ENCODE data around the gene NUDCD3. TPM values are rescaled to one million over a fixed set of nuclear protein-coding genes. Genes with fewer than 3 reads are reported as not detected.

Gene NUDCD3
- total RNA-seq, 1 experiment from 2014 or later: 117 TPM

DNA sequence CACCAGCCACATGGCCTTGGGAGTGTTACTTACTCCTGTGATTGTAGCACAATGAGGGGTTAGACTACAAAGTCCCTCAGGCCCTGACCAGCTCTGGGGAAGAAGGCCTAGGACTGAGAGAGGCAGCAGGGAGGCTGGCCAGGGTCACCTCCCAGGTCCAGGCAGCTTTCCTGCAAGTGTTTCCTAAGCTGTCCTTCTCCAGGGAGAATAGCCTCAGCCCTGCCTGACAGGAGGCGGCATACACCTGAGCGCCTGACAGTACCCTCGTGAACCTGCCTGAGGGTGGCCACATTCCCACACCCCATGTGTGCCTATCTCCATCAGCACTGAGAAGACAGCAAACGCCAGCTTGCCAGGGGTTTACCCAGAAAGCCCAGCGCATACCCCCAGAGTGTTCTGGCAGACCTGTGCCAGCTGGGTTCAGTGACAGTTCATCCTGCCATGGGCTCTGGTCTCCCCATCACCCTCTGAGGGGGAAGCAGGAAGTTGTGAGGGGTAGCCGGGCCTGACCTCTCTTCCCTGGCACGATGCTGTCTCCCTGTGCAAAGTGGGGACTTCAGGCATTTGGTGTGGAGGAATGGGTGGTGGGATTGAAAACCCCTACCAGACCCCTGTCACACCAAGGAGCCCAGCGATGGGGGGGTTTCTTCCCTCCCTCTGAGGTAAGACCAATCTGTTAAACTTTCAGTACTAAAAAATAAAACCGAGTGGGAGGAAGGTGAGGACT lies 108.8 kb downstream of the NUDCD3 start:
- no peak overlapping the region for H3K27ac ChIP-seq (ENCODE audit: low read length)
- BruUV-seq (replicated peaks): no TSS peak
- H3K36me3 ChIP-seq (ENCODE audit: control insufficient read depth, insufficient read depth, low read length): no peaks in the 10 kb centered on the region; the same call in 1 of the 2 replicates
- no peaks in the 10 kb centered on the region for H3K9me3 ChIP-seq (ENCODE audit: control insufficient read depth, insufficient read depth, low read depth, low read length)
- H3K27me3 ChIP-seq (ENCODE audit: control insufficient read depth, insufficient read depth, low read length): no peaks in the 10 kb centered on the region
- ATAC-seq (no peak), DNase-seq (ENCODE audit: low read depth, low spot score) (no peak)
- POLR2A ChIA-PET: interaction anchor here (0.6 kb wide), 1 partner anchor 124 kb away, joined by 7 read pairs; no protein-coding TSS in a partner anchor
- intact Hi-C loops (cut with micrococcal nuclease; ENCODE audit: unreplicated experiment) (no loop called here), in situ Hi-C loops (cut with HindIII; ENCODE audit: low pct_unique_long_range_greater_than_20kb, low sequenced_read_pairs) (no loop called here)
- no peaks in the 10 kb centered on the region for H3K4me1 ChIP-seq (ENCODE audit: control insufficient read depth, insufficient read depth, low read length)
- H3K4me3 ChIP-seq (ENCODE audit: low read depth in 2 of 2, low read length in 2 of 2): no peak overlapping the region
- no peak for TF ChIP-seq POLR2AphosphoS5 (IDR thresholded peaks at IDR 0.05; ENCODE audit: low read depth, low read length)
- TF ChIP-seq, protein P1, sequence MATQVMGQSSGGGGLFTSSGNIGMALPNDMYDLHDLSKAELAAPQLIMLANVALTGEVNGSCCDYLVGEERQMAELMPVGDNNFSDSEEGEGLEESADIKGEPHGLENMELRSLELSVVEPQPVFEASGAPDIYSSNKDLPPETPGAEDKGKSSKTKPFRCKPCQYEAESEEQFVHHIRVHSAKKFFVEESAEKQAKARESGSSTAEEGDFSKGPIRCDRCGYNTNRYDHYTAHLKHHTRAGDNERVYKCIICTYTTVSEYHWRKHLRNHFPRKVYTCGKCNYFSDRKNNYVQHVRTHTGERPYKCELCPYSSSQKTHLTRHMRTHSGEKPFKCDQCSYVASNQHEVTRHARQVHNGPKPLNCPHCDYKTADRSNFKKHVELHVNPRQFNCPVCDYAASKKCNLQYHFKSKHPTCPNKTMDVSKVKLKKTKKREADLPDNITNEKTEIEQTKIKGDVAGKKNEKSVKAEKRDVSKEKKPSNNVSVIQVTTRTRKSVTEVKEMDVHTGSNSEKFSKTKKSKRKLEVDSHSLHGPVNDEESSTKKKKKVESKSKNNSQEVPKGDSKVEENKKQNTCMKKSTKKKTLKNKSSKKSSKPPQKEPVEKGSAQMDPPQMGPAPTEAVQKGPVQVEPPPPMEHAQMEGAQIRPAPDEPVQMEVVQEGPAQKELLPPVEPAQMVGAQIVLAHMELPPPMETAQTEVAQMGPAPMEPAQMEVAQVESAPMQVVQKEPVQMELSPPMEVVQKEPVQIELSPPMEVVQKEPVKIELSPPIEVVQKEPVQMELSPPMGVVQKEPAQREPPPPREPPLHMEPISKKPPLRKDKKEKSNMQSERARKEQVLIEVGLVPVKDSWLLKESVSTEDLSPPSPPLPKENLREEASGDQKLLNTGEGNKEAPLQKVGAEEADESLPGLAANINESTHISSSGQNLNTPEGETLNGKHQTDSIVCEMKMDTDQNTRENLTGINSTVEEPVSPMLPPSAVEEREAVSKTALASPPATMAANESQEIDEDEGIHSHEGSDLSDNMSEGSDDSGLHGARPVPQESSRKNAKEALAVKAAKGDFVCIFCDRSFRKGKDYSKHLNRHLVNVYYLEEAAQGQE (IDR thresholded peaks at IDR 0.05; ENCODE audit: insufficient read depth in 1 of 2, low read depth in 2 of 2, low read length in 1 of 2): no peak
- TF ChIP-seq SIN3A (IDR thresholded peaks at IDR 0.05; ENCODE audit: borderline replicate concordance, insufficient read depth, low read depth, low read length): no peak
- no peak for TF ChIP-seq TCF7L2 (IDR thresholded peaks at IDR 0.05; ENCODE audit: low read depth, low read length)
- TF ChIP-seq, protein P2, sequence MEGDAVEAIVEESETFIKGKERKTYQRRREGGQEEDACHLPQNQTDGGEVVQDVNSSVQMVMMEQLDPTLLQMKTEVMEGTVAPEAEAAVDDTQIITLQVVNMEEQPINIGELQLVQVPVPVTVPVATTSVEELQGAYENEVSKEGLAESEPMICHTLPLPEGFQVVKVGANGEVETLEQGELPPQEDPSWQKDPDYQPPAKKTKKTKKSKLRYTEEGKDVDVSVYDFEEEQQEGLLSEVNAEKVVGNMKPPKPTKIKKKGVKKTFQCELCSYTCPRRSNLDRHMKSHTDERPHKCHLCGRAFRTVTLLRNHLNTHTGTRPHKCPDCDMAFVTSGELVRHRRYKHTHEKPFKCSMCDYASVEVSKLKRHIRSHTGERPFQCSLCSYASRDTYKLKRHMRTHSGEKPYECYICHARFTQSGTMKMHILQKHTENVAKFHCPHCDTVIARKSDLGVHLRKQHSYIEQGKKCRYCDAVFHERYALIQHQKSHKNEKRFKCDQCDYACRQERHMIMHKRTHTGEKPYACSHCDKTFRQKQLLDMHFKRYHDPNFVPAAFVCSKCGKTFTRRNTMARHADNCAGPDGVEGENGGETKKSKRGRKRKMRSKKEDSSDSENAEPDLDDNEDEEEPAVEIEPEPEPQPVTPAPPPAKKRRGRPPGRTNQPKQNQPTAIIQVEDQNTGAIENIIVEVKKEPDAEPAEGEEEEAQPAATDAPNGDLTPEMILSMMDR (IDR thresholded peaks at IDR 0.05): no peak
- CTCF ChIA-PET: no interaction called here

DNA sequence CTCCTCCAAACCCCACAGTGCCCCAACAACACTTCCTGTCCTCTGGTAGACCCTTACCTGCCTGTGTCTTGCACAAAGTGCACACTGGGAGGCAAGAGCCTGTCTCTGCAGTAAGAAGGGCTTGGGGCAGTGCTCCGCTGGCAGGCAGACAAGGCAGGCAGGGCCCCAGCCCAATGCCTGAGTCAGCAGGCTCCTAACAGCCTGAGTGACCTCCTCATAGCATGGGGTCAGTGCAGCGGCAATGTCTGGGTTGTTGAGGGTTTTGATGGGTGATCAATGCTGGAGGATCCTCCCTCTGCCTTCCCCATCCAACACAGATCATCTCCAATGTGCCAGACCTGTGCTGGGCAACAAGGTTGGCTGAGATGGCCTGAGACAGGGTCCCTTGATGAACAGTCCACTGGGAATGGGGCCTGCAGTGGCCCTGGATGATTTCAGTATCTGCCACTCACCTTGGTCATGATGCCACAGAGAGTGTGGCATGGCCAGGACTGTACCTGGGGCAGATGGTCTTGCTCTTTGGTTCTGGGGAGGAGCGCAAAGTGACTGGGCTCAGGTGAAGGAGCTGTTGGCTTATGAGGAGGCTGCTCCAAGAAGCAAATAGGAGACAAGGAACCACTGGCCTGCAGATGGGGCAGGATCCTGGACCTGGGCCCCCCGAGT lies 109.5 kb downstream of the NUDCD3 start:
- TF ChIP-seq, protein P1 (IDR thresholded peaks at IDR 0.05; ENCODE audit: insufficient read depth in 1 of 2, low read depth in 2 of 2, low read length in 1 of 2): no peak
- 0 out of 2 replicates have a peak, but pooled peaks have one; percentile 1 for TF ChIP-seq SIN3A (IDR thresholded peaks at IDR 0.05; ENCODE audit: borderline replicate concordance, insufficient read depth, low read depth, low read length)
- in situ Hi-C loops (cut with HindIII; ENCODE audit: low pct_unique_long_range_greater_than_20kb, low sequenced_read_pairs) (no loop called here), intact Hi-C loops (cut with micrococcal nuclease; ENCODE audit: unreplicated experiment) (no loop called here)
- Histone ChIP-seq H3K9me3 (ENCODE audit: control insufficient read depth, insufficient read depth, low read depth, low read length) (no peaks in the 10 kb centered on the region), H3K27ac (ENCODE audit: low read length) (no peak overlapping the region), H3K27me3 (ENCODE audit: control insufficient read depth, insufficient read depth, low read length) (no peaks in the 10 kb centered on the region), H3K36me3 (ENCODE audit: control insufficient read depth, insufficient read depth, low read length) (no peaks in the 10 kb centered on the region; the same call in 1 of the 2 replicates), H3K4me3 (ENCODE audit: low read depth in 2 of 2, low read length in 2 of 2) (no peak overlapping the region), H3K4me1 (ENCODE audit: control insufficient read depth, insufficient read depth, low read length) (no peaks in the 10 kb centered on the region)
- DNase-seq (ENCODE audit: low read depth, low spot score): no peak
- POLR2A ChIA-PET: interaction anchor here (0.6 kb wide), 1 partner anchor 124 kb away, joined by 7 read pairs; no protein-coding TSS in a partner anchor
- ATAC-seq: 0 out of 2 replicates have a peak, but pooled peaks have one; percentile 10
- CTCF ChIA-PET: no interaction called here
- BruUV-seq (replicated peaks): no TSS peak
